HG02870 (cell line): Measurements from ENCODE around the gene SNPH.

Source experiments
- ATAC-seq: cut with Tn5 transposase; IDR thresholded peaks from one replicate; pipeline ENCODE4 v1.9.1; 2021; ENCODE audit warnings: mild to moderate bottlenecking, moderate library complexity; ENCODE audit not compliant: unreplicated experiment

Gene SNPH

GRCh38 chr20:1305712-1306111, 39.6 kb downstream of the SNPH start:
- ATAC-seq = no peak

GRCh38 chr20:1306316-1307135, 40.4 kb downstream of the SNPH start:
- no peak for ATAC-seq

DNA sequence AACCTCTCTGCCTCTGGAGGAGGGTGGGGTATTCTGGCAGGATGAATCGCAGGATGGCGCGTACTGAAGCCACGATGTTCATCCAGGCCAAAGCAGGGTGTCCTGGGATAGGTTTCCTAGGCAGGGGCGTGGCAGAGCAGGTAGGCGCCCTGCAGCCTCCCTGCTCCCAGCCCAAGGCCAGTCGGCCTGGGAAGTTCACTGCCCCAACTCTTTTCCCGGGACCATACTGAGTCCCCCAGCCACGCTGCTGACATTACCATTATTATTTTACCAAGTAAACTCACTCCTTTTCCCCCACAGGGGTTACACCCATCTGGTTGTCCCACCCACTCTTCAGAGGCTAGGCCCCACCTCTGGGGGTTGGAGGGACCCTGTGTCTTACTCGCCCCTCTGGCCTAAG, 41.1 kb downstream of the SNPH start:
- ATAC-seq = no peak

GRCh38 chr20:1307571-1307971, 41.5 kb downstream of the SNPH start:
- no peak for ATAC-seq

DNA sequence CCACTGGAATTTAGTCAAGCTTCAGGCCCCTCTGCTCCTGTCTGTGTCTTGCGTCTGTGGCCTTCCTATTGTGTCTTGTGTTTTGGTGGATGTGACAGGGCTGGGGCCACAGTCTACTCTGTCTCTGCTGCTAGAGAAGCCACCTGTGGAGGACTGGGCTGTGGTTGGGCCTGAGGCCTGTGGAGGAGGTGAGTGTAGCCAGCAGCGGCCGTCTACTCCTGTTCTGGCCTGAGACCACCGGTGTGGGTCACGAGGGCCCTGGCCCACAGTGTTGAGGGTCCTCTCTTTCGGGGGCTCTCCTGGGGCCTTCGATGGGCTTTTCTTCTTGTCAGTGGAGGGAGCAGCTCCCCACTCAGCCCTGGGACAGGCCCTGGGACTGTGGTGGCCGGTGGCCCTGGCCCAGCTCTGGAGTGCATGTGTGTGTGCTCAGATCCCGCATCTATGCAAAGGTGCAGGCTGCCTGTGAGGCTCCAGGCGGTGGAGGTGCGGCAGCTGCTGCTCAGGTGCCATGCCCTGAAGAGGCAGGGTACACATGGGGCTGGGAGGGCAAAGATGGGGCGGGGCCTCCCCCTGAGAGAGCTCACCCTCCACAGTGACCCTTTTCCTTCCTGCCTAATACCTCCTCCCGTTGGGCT, 42.1 kb downstream of the SNPH start:
- ATAC-seq = no peak

- ATAC-seq = no peak
Measured at GRCh38 chr20:1308702-1309095, 42.6 kb downstream of the SNPH start.

GRCh38 chr20:1309439-1309847, 43.3 kb downstream of the SNPH start:
- no peak for ATAC-seq

- ATAC-seq = no peak
Measured at GRCh38 chr20:1310071-1310470, 44.0 kb downstream of the SNPH start.

DNA sequence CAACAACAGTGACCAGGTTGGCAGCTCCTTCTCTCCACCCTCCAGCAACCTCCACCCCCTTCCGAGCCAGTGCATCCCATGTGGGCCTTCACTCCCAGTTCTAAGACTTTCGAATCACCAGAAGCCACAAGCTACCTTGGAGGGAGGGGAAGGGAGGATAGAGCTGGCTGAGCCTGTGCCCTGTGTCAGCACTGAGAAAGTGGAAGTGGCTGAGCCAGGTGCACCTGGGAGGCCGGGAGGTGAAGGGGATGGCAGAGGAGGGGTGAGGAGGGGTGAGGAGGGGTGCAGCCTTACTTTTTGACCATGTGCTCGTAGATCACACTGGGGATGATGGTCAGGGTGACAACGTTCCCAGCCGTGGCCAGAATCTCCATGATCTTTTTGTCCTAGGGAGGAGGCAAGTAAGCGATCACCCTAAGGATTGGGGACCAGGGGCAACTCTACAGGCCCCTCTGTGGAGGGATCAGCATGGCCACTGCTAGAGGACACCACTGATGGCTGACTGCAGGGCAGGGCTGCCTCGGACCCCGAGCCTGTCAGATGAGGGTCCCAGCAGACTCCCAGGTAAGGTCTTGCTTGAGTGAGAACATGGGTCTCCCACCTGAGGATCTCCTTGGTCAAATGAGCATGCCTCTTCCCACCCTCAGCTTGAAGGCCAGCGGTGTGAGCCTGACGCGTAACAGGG, 44.6 kb downstream of the SNPH start:
- no peak for ATAC-seq

DNA sequence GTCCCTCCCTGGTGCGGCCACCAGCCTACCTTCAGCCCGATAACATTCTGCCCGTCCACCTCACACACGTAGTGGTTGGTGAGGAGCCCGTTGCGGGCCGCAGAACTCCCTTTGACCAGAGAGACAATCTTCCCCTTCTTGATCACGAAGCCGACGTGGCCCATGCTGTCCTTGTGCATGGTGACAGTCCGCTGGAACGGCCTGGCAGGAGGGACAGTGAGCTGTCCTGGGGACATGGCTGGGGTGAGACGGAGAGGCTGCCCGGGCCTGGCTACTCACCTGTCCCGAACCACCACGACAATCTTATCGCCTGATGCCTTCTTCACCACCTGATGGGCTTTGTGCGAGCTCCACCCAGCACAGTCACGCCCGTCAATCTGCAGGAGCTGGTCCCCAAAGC, 46.2 kb downstream of the SNPH start:
- ATAC-seq = no peak

DNA sequence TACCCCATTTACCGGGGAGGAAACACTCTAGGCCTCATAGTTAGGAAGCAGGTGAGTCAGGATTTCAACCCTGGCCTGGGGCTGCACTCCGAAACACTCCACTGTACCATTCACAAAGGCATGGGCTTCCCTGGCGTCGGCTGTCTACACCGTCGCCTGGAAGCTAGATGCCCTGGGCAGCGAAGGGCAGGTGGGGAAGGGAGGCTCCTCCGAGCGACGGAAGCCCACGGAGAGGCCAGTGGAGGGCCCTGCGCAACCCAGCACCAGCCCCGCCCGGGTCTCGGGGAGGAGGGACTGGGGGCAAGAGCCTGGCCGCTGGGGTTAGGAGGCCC, 46.8 kb downstream of the SNPH start:
- ATAC-seq = no peak

DNA sequence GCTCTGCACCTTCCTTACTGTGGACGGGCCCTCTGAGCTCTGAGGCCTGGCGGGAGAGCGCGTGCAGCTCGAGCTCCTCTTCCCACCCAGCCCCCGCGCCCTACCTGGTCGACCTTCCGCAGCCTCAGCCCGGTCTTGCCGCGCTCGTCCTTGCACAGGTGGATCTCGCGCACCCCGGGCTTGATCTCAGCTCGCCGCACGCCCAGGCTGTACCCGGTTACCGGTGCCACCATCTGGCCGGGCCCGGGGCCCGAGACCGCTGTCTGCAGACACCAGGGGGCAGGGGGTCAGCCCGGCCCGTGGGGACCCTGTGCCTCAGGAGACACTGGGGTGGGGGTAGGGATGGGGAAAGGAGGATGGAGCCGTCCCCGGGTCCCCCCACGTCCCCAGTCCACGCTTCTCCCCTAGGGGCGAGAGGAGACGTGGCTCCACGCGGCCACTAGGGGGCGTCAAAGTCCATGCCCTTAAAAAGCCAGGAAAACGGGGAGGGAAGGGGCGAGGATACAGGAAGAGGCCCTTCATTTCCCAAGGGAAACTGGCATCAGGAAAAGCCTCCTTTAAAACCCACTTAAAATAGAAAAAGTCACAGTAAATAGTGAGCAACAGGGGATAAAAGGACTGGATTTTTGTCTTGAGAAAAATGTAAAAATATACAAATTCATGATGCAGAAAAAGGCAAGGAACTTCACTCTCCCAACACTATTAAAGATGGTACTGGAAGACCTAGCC, 47.3 kb downstream of the SNPH start:
- no peak for ATAC-seq

DNA sequence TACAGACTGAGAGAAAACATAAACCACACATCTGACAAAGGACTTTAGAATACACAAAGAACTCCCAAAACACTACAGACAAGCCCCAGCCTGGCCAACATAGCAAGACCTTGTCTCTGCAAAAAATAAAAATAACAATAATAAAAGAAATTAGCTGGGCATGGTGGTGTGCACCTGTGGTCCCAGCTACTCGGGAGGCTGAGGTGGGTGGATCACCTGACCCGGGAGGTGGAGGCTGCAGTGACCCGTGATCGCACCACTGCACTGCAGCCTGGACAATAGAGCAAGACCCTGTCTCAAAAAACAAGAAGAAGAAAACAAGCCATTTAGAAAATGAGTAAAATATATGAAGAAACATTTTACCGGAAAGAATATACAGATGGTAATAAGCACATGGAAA, 49.7 kb downstream of the SNPH start:
- ATAC-seq = no peak

- ATAC-seq = no peak
Measured at GRCh38 chr20:1317545-1318255, 51.6 kb downstream of the SNPH start.

DNA sequence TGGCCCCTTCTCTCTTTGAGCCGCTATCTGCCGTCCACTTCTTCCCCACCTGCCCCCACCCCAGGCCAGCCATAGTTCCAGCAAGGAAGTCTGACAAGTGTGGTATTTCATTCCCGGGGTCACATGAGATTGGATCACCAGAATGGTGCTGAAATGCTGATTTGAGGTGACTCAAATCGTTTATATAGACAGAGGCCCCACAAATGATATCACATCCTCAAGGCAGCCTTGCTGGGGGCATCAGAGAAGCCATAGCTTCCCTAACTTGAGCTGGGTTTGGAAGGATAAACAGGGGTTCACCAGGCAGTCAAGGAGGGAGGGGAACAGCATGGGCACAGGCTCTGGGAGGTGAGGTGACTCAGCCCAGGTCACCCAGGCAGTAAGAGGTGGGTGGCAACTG, 53.0 kb downstream of the SNPH start:
- ATAC-seq = no peak

- ATAC-seq = no peak
Measured at GRCh38 chr20:1319462-1319861, 53.4 kb downstream of the SNPH start.

DNA sequence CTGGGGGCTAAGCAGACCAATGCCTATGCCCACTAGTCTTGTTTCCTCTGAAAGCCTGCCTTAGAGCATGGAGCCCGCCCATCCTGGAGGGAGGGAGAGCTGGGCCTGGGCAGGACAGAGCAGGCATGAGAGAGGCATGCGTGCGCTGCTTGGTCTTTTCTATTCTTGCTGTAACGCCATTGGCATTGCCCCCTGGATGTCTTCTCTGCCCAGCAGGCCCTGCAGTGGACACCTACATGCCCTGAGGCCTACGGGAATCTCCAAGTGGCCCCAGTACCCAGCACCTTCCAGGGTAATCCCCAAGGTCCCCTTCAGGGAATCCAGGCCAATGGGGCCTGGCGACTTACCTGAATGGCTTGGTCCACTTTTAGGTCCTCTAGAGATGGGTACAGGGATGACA, 53.9 kb downstream of the SNPH start:
- ATAC-seq = no peak

DNA sequence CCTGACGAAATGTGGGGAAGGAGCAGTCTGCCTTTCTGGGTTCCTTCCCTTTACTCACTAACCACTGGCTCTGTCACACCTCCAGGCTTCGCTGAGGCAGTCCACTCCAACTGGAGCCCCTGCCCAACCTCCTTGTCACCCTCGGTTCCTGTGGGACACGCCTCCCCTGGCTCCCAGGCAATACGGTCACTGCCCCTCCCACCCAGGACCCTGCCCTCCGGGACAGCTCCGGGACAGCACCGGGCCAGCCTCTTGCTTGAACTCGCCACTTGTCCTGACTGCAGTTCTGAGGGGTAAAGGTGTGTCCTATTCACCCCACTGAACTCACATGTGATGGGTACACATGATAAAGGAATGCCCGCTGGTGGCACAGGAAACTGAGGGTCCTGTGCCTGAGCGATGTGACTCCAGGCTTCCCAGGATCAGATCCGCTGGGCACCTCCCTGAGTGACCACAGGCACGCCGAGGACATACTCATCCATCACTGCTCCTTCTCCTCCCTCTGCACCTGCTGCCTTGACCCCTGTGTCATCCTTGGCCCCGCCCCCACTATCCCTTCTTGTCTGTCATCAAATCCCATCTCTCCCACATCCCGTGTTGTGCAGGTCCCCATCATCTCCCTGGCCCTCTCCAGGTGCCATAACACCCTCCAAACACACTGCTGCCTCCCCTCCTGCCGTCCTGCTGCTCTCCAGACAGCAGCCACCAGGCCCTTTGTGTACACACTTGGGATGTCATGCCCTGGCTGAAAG, 55.0 kb downstream of the SNPH start:
- no peak for ATAC-seq

GRCh38 chr20:1321654-1321939, 55.5 kb downstream of the SNPH start:
- ATAC-seq = no peak

DNA sequence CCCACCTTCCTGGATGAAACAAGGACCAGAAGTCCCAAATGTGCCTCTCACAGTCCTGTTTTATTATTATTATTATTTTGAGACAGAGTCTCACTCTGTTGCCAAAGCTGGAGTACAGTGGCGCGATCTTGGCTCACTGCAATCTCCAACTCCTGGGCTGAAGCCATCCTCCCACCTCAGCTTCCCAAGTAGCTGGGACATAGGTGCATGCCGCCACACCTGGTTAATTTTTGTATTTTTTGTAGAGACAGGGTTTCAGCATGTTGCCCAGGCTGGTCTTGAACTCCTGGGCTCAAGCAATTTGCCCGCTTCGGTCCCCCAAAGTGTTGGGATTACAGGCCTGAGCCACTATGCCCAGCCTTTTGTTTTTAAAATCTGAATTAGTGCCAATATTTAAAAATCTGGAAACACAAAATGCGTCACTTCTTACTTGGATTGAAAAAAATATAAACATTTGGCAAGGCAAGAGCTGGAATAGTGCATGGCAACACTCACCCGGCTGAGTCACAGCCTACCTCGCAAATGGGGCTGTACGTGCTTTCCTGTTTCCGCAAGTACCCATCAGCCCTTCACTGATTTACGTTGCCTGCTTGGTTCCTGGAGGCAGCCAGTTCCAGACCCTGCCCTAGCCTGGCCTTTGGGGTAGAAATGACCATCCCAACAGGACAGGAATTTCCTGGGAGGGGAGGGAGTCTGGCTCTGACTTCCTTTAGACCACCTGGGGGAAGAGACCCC, 56.6 kb downstream of the SNPH start:
- no peak for ATAC-seq
